Hepatic stellate cell (primary cell): Measurements from ENCODE around the gene NFAM1.

Source experiments
- DNase-seq: peaks from one replicate; pipeline ENCODE4 v3.0.0; 2011; ENCODE audit warnings: low spot score

The NFAM1 gene

DNA sequence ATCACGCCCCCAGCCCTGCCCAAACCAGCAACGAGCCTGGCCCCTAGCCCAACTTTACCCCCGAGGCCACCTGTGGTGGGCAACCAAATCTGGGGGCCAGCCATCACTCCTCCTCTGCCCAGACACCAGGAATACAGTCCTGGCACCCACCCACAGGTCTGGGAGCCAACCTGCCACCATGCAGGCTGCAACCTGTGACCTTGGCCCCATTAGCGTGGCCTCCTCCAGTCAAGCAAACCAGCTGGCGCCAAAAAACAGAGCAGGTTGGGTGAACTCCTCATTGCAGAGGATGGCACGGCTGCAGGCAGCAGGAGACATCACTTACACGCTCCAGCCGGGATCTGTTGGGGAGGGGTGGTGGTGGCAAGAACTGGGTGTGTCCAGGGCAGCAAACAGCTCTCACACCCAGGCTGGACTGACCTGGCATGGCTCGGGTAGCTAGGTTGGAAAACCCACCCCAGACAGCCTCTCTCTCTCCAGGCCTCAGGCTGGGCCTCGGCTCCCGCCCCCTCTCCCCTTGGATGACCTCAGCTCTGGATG, 96.3 kb downstream of the NFAM1 start:
- no peak for DNase-seq

DNA sequence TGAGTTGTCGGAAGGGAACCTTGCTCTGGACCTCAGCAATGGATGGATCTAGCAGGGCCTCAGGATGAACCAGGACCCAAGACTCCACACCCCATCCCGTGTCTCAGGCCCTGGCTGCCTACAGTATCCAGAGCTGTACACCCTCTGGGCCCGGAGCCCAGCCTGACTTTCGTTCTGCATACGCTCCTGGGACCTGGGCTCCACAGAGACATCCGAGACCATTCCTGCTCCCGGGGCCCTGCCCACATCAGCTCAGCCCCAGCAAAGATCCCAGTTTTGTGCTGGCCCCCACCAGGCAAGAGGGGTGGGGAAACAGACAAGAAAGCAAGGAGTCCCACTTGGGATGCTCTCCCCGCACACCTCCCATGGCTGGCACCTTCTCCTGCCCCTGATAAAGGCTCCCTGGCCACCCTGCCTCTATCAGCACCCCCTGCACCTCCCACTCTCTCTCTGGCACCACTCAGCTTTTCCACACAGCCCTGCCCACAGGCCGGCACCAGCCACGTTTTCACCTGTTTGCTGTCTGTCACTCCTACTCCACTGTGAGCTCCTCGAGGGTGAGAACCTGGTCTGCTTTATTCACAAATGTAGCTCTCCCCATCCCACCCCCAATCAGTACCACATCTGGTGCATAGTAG, 97.2 kb downstream of the NFAM1 start:
- DNase-seq, result no peak

DNA sequence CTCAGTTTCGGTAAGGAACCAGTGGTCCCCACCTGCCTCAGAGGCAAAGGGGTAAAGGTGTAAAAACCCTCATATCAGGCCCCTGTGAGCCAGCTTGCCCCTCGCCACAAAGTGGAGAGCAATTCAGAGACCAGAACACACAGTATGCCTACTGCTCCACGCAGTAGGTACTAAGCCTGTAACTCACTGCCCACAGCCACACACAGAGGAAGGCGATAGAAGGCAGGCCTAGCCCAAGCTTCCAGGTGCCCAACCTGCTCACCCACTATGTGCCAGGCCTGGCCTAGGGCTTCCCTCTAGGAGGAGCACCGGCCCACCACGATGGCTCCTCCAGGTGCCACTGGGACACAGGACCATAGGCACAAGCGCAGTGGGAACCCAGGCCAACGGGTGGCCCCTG, 98.7 kb downstream of the NFAM1 start:
- no peak for DNase-seq

DNA sequence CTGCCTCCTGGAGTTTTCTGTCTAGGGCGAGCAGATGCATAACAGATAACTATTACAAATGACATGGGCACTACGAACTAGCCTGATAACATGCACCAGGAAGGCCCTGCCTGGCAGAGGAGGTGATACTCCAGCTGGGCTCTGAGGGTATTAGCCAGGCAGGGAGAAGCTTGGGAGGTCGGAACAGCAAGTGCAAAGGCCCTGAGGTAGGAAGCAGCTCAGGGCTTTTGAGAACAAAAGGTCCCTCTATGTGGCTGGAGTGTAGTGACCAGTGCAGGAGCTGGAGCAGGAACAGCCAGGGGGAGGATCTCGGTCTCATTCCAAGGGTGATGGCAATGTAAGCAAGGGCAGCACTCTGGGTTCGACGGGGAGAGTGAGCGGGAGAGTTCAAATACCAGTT, 100.1 kb downstream of the NFAM1 start:
- DNase-seq, result no peak

DNA sequence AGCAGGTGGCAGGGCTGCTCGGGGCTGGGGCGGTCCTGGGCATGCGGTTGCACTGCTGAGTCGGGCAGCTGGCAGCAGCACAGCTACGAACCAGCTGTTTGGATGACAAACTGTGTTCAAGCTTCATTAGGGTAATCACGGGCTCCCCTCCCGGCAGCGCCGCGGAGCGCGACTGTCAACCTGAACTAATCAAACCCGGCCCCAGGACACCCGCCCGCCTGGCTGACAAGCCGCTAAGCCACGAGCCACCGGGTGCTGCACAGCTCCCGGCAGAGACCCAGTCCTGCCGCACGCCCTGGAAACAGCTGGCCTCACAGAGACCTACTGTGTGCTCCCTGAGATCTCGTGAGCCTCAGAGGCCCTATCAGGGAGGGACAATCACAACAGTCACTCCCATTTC, 101.2 kb downstream of the NFAM1 start:
- no peak for DNase-seq
